GM18951 (cell line): Measurements from ENCODE around the gene DUSP16.

Experiments used
- POLR2A ChIP-seq: IDR thresholded peaks from 4 replicates; pipeline ENCODE4 v1.6.1; 2011; ENCODE audit warnings: mild to moderate bottlenecking; ENCODE audit not compliant: insufficient read length, insufficient read depth; ENCODE audit errors: extremely low read depth
- in situ Hi-C: fragments of 300-500 bp; cut with MboI; formaldehyde crosslinking; loops from one replicate; pipeline ENCODE4 v1.12.0; 2022; ENCODE audit warnings: low sequenced_read_pairs, mixed read lengths, inconsistent platforms; ENCODE audit not compliant: unreplicated experiment

Gene DUSP16

DNA sequence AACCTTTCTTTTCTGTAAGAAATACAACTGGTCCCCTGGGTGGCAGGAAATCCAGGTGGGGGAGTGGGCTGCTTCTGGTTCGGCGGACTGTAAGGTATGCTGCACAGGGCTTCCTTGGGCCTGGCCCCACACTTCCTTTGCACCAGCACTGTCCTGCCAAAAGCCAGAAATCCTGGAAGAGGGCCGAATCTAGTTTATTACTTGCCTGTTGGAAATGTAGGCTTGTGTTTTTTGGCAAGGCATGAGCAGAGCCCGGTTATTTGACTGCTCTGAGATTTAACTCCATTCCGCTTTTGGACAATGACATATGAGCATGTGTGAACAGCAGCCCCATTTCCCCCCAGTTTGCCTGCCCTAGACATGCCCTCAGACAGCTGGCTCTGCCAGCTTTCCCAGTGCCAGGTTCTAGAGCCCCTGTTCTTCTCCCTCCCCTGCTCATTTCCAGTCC is 119.2 kb downstream of the DUSP16 start:
- in situ Hi-C loops: no loop called here
- TF ChIP-seq POLR2A: no peak

DNA sequence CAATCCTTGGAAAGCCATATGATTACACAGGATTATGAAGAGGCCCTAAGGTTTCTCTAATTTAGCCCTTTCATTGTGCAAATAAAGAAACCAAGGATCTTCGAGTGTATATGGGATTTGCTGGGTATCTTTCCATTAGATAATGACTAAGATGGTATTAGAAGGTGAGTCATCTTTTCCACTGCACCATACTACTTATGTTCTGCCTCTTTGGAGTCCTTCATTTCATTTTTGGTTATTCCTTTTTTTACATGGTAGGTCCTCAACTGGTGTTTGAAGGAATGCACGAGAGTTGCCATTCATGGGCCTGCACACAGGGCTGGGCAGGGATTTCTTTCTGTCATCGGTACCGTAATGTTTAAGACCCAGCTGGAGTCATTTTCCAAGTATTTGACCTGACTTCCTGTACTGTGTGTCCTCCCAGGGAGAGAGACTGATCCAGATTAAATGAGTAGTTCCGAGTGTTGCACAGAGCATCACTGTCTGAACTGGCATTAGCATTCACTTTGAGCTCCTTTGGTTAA is 120.1 kb downstream of the DUSP16 start:
- in situ Hi-C loops: no loop called here
- TF ChIP-seq POLR2A: no peak

DNA sequence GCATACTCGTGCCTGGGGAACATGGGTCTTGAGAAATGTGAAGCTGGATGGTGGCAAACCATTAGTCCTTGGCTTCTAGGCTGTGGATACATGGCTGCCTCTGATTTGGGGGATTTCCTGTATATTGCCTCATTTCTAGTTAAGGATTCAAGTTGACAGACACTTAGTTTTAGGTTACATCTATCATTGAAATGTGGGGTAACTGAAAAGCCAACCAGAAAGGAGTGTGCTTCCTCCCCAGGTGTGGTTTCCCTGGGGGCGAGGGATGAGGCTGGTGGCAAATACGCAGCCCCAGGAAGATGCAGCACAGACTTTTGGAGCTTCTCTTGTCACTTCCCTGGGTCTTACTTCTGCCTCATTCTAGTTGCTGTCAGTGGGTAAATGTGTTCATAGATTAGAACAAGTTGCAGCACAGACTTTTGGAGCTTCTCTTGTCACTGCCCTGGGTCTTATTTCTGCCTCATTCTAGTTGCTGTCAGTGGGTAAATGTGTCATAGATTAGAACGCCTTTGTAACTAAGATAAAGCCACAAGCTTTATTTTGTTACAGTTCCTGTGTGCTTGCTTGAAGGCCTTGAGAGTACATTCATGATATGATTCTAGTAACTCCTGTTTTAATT is 120.7 kb downstream of the DUSP16 start:
- no peak for TF ChIP-seq POLR2A
- in situ Hi-C loops: no loop called here

DNA sequence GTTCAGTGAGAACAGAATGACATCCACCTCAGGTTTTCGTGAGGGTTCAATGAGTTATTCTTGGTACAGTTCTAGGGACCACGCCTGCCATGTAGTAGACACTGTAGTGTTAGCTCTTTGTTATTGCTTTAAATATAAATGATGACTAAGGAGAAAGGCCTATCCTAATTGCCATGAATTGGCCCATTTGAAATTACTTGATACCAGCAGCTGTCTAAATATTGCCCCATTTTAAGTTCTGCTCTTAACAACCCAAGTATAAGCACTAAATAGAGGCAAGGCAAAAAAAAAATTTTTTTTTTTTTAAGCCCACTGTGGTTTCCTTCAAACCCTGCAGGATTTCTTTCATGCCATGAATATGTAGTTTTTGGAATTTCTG is 121.2 kb downstream of the DUSP16 start:
- TF ChIP-seq POLR2A: no peak
- in situ Hi-C loops: no loop called here

DNA sequence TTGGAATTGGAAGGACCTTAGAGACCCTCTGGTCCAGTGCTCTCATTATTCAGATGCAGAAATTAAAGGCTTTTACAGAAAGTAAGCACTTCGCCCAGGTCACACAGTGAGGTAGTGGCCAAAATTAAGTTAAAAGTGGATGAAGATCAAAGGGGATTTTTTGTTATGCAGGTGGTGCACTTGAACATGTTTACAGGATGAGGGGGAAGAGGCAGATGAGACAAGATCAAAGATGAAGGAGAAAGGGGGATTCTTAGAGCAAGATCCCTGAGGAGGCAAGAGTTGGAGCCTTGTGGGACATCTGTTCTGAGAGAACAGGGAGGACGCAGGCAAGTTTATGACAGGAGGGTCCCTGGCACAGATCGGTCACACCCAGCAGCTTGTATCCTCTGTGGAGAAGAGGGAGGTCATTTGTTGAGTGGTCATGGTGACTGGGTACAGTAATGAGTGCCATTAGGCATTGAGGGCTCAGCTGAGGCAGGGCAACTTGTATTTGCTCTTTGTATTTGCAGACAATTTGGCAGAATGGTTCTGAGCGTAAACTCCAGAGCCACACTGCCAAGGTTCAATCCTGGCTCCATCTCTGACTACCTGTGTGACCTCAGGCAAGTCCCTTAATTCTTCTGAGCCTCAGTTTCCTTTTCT is 121.8 kb downstream of the DUSP16 start:
- in situ Hi-C loops: no loop called here
- TF ChIP-seq POLR2A: no peak

DNA sequence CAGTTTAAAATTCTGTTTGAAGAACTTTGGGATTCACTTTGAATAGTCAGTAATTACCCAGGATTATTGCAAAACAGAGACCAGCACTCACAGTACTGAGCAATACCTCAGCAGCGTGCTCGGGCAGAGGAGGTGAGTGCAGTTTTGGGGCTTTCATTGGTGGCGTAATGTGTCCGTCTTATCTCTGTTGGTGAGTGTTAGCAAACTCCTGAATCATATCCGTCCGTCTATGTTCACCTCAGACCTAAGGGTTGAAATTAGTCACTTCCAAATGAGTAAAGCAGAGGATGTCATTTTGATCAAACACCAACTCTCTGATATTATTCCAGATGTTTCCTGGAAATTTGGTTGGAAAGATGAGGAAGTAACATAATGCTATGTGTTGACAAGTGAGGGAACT is 123.0 kb downstream of the DUSP16 start:
- in situ Hi-C loops: no loop called here

DNA sequence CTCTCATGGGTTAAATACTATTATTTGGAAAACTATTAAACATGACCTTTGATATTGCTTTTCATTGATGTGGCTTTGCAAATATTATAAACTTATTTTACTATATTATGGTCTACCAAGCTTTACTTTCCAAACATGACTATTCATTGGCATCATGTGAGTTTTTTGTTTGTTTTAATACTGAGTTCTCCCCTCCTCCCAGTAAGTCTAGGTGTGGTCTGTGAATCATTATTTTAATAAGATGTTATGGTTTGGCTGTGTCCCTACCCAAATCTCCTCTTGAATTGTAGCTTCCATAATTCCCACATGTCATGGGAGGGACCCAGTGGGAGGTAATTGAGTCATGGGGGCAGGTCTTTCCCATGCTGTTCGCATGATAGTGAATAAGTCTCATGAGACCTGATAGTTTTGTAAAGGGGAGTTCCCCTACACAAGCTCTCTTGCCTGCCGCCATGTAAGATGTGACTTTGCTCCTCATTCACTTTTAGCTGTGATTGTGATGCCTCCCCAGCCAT is 125.8 kb downstream of the DUSP16 start:
- in situ Hi-C loops: no loop called here

More for the DNA sequence above, 123.0 kb downstream of the DUSP16 start:
- TF ChIP-seq POLR2A: no peak

DNA sequence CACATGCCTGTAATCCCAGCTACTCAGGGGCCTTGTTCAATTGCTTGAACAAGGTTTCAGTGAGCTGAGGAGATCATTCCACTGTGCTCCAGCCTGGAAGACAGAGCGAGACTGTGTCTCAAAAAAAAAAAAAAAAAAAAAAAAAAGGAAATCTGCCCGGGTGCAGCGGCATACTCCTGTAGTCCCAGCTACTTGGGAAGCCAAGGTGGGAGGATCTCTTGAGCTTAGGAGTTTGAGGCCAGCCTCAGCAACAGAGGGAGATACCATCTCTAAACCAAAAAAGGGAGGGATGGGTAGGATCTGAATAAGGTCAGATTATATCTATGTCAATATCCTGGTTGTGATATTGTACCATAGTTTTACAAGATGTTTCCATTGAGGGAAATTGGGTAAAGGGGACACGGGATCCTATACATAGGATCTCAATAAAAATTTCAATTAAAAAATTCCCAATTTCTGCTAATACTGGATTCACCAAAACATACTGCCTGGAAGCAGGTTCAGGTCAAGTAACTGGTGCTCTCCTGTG is 129.4 kb downstream of the DUSP16 start:
- in situ Hi-C loops: no loop called here
- TF ChIP-seq POLR2A: no peak

More for the DNA sequence above, 125.8 kb downstream of the DUSP16 start:
- no peak for TF ChIP-seq POLR2A

DNA sequence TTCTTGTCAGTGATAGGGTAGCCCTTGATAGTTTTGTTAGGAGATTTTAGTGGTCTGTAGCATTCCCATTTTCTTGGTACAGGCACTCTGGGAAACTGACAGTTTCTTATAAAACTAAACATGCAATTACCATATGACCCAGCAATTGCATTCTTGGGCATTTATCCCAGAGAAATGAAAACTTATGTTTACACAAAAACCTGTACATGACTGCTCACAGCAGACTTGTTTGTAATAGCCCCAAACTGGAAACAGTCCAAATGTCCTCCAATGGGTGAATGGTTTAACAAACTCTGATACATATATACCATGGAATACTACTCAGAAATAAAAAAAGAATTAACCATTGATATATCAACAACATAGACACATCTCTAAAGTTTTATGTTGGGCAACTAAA is 130.3 kb downstream of the DUSP16 start:
- in situ Hi-C loops: no loop called here
- no peak for TF ChIP-seq POLR2A

DNA sequence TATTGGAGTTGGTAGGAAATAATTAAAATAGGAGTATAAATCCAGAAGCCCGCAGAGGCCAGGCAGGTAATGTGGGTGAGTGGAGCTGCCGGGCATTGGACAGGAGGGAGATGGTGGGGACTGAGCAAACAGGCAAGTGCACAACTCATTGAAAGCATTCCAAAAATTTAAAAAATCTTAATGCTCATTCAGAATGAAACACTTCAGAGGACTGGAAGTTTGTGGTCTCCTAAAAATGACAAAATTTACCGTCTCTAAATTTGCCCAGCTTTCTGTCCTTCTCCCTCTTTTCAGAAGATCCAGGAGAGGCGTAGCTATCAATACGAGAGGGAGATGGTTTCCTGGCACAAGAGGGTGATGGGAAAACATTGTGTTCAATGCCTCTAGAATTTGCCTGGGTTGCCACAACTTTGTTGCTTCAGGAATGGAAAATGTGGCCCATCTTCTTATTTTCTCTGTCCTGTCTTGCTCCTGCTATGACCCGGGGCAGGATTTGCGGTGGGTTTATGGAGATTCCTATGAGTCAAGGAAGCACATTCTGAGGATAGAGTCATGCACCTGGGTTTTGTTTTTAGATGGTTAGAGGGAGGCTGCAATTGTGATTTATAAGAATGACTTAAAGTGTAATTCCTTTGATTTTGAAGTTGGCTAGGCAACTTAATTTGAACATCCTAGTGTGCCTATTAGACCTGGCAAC is 133.6 kb downstream of the DUSP16 start:
- in situ Hi-C loops: no loop called here
- no peak for TF ChIP-seq POLR2A

DNA sequence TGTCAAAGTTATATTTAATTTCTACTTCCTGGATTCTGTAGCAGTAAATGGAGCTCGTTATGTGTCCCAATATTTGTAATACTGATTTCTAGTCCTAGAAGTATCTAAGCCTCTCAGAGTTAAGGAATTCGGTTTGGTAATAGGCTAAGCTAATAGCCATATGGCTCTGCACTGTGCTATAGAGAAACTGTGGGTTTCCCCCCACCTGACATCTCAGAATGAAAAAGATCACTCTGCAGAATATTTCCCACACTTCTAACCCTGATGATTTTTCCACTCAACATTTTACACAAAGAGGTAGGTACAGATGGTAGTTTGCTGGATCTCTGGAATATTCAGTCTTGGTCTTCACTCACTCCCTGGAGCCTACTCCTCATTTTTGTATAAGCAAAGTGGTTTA is 134.6 kb downstream of the DUSP16 start:
- no peak for TF ChIP-seq POLR2A
- in situ Hi-C loops: no loop called here

DNA sequence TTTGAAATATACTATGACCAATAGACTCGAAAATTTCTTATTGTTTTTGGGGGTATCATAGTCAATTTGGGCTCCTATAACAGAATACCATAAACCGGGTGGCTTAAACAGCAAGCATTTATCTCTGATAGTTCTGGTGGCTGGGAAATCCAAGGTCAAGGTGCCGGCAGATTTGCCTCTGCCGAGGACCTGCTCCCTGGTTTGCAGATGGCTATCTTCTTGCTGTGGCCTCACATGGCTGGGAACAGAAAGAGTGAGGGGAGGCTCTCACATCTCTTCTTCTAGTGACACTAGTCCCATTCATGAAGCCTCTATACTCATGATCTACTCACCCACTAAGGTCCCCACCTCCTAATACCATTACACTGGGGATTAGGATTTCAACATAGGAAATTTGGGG is 135.1 kb downstream of the DUSP16 start:
- in situ Hi-C loops: no loop called here
- no peak for TF ChIP-seq POLR2A

DNA sequence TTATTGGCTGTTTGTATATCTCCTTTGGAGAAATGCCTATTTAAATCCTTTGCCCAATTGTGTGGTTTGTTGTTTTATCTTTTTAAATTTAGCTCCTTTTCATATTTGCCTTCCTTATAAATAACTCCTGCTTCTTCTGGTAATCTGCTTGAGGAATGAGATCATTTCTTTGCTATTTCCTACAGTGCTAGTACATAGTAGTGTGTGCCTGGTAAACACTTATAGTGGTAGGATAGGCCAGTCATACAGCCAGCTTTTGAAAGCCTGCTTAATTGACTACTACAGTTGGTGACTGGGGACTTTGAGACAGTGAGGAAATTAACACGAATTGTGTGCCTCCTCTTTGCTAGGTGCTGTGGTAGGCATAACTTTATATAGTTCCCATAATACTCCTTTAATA is 137.0 kb downstream of the DUSP16 start:
- TF ChIP-seq POLR2A: no peak
- in situ Hi-C loops: no loop called here
